GM18526 (cell line): ENCODE data around the gene TBC1D30.

Source experiments
- POLR2A ChIP-seq: IDR thresholded peaks from 3 replicates; pipeline ENCODE4 v1.6.1; 2011; ENCODE audit not compliant: insufficient read length; ENCODE audit errors: extremely low read depth

TBC1D30 gene

GRCh38 chr12:64797156-64797555, 27.3 kb upstream of the TBC1D30 start:
- no peak for TF ChIP-seq POLR2A

GRCh38 chr12:64798165-64798564, 26.3 kb upstream of the TBC1D30 start:
- no peak for TF ChIP-seq POLR2A

- no peak for TF ChIP-seq POLR2A
These were observed 23.8 kb upstream of the TBC1D30 start for GRCh38 chr12:64800640-64801039.

- no peak for TF ChIP-seq POLR2A
These were observed 23.1 kb upstream of the TBC1D30 start for GRCh38 chr12:64801381-64801780.

- TF ChIP-seq POLR2A: no peak
These were observed 18.3 kb upstream of the TBC1D30 start for GRCh38 chr12:64806173-64806572.

GRCh38 chr12:64806593-64807460, 17.6 kb upstream of the TBC1D30 start:
- no peak for TF ChIP-seq POLR2A

GRCh38 chr12:64808110-64808509, 16.3 kb upstream of the TBC1D30 start:
- TF ChIP-seq POLR2A: no peak

GRCh38 chr12:64810831-64811230, 13.6 kb upstream of the TBC1D30 start:
- TF ChIP-seq POLR2A: no peak

GRCh38 chr12:64813723-64814122, 10.7 kb upstream of the TBC1D30 start:
- TF ChIP-seq POLR2A: no peak

GRCh38 chr12:64814432-64814831, 10.0 kb upstream of the TBC1D30 start:
- TF ChIP-seq POLR2A: no peak

- TF ChIP-seq POLR2A: no peak
These were observed 4.5 kb upstream of the TBC1D30 start for GRCh38 chr12:64819816-64820402.

- no peak for TF ChIP-seq POLR2A
These were observed 3.9 kb upstream of the TBC1D30 start for GRCh38 chr12:64820593-64820992.

- TF ChIP-seq POLR2A: no peak
These were observed 3.3 kb upstream of the TBC1D30 start for GRCh38 chr12:64821116-64821630.

GRCh38 chr12:64824130-64824499, 332 bp upstream of the TBC1D30 start:
- TF ChIP-seq POLR2A: no peak

- TF ChIP-seq POLR2A: no peak
These were observed 935 bp downstream of the TBC1D30 start for GRCh38 chr12:64825143-64826021.

- TF ChIP-seq POLR2A: no peak
These were observed 1.8 kb downstream of the TBC1D30 start for GRCh38 chr12:64826234-64826633.

GRCh38 chr12:64828713-64829112, 4.3 kb downstream of the TBC1D30 start:
- TF ChIP-seq POLR2A: no peak
